HEK293 (cell line): ENCODE data around the gene NF2.

ENCODE experiments used
- CTCF ChIA-PET: fragments of 350-600 bp; formaldehyde crosslinking; extraction: SDS; loops from one replicate; lab custom pipeline; 2021; ENCODE audit warnings: antibody characterized with exemption; lab: Yijun Ruan, JAX
- POLR2A ChIA-PET: fragments of 300-600 bp; formaldehyde crosslinking; extraction: SDS; loops from one replicate; lab custom pipeline; 2020; ENCODE audit warnings: antibody characterized with exemption, inconsistent platforms; lab: Yijun Ruan, JAX
- H3K27ac ChIP-seq: fragments of 200-500 bp; sonication (Bioruptor generic); 2 replicates; pipeline ENCODE4 v1.5.1; 2014; ENCODE audit warnings: low read depth, low read length, control low read depth, inconsistent platforms; ENCODE audit errors: extremely low read depth
- H3K36me3 ChIP-seq, 2 experiments: fragments of 200-500 bp in 1 of 2; sonication (Bioruptor generic) in 1 of 2; 1 replicate in 1 of 2; 2 replicates in 1 of 2; pipeline ENCODE4 v1.5.1; 2014 to 2017; ENCODE audit warnings: inconsistent platforms in 2 of 2, low read length in 2 of 2; ENCODE audit not compliant: control insufficient read depth in 2 of 2, insufficient read depth in 1 of 2
- H3K4me1 ChIP-seq: fragments of 200-500 bp; sonication (Bioruptor generic); 2 replicates; pipeline ENCODE4 v1.5.1; 2014; ENCODE audit warnings: mild to moderate bottlenecking, low read length, inconsistent platforms; ENCODE audit not compliant: control insufficient read depth, insufficient read depth
- H3K4me3 ChIP-seq: 2 replicates; pipeline ENCODE4 v1.5.1; 2011; ENCODE audit warnings: low read depth, mild to moderate bottlenecking, control low read depth, low read length, moderate library complexity
- H3K9me3 ChIP-seq: fragments of 200-500 bp; sonication (Bioruptor generic); 2 replicates; pipeline ENCODE4 v1.5.1; 2014; ENCODE audit warnings: low read depth, low read length, inconsistent platforms; ENCODE audit not compliant: control insufficient read depth, insufficient read depth
- GLIS2 ChIP-seq: fragments of 450-650 bp; formaldehyde crosslinking; IDR thresholded peaks from 2 replicates; pipeline ENCODE4 v1.5.1; 2016; ENCODE audit warnings: missing biosample characterization, missing genetic modification characterization
- MEIS1 ChIP-seq: sonication (generic); formaldehyde crosslinking; IDR thresholded peaks from 2 replicates; pipeline ENCODE4 v1.8.1; 2022; ENCODE audit warnings: missing genetic modification reagents, mild to moderate bottlenecking, borderline replicate concordance
- OVOL3 ChIP-seq: fragments of 450-650 bp; formaldehyde crosslinking; IDR thresholded peaks from 2 replicates; pipeline ENCODE4 v1.5.1; 2016; ENCODE audit warnings: missing biosample characterization, missing genetic modification characterization
- PBX3 ChIP-seq: sonication (generic); formaldehyde crosslinking; IDR thresholded peaks from 2 replicates; pipeline ENCODE4 v1.8.1; 2022; ENCODE audit warnings: mild to moderate bottlenecking, moderate library complexity, missing genetic modification reagents
- PRDM1 ChIP-seq: fragments of 450-650 bp; formaldehyde crosslinking; IDR thresholded peaks from 2 replicates; pipeline ENCODE4; 2016; ENCODE audit warnings: missing biosample characterization, missing genetic modification characterization
- SP7 ChIP-seq: fragments of 450-650 bp; formaldehyde crosslinking; IDR thresholded peaks from 2 replicates; pipeline ENCODE4 v1.5.1; 2016; ENCODE audit warnings: missing biosample characterization, missing genetic modification characterization
- ZBTB48 ChIP-seq: fragments of 450-650 bp; formaldehyde crosslinking; IDR thresholded peaks from 2 replicates; pipeline ENCODE4 v1.5.1; 2016; ENCODE audit warnings: missing biosample characterization, missing genetic modification characterization
- ZFHX2 ChIP-seq: fragments of 450-650 bp; formaldehyde crosslinking; conservative IDR thresholded peaks from 2 replicates; pipeline ENCODE4 v1.5.1; 2016; ENCODE audit warnings: missing biosample characterization, missing genetic modification characterization
- ZNF132 ChIP-seq: fragments of 450-650 bp; formaldehyde crosslinking; IDR thresholded peaks from 2 replicates; pipeline ENCODE4 v1.5.1; 2017; ENCODE audit warnings: missing biosample characterization, missing genetic modification characterization, borderline replicate concordance
- ZNF133 ChIP-seq: fragments of 450-650 bp; formaldehyde crosslinking; IDR thresholded peaks from 2 replicates; pipeline ENCODE4 v1.5.1; 2016; ENCODE audit warnings: missing biosample characterization, missing genetic modification characterization
- ZNF146 ChIP-seq: fragments of 450-650 bp; formaldehyde crosslinking; IDR thresholded peaks from 2 replicates; pipeline ENCODE4 v1.5.1; 2016; ENCODE audit warnings: missing biosample characterization, missing genetic modification characterization
- ZNF157 ChIP-seq: fragments of 450-650 bp; formaldehyde crosslinking; IDR thresholded peaks from 2 replicates; pipeline ENCODE4 v1.5.1; 2016; ENCODE audit warnings: missing biosample characterization, missing genetic modification characterization
- ZNF239 ChIP-seq: fragments of 450-650 bp; formaldehyde crosslinking; IDR thresholded peaks from 2 replicates; pipeline ENCODE4 v1.5.1; 2016; ENCODE audit warnings: missing biosample characterization, missing genetic modification characterization
- ZNF626 ChIP-seq: fragments of 450-650 bp; sonication (Bioruptor Pico); formaldehyde crosslinking; IDR thresholded peaks from 2 replicates; pipeline ENCODE4 v1.5.1; 2018; ENCODE audit warnings: missing biosample characterization, missing genetic modification characterization, inconsistent platforms
- ZNF639 ChIP-seq: fragments of 450-650 bp; formaldehyde crosslinking; IDR thresholded peaks from 2 replicates; pipeline ENCODE4 v1.5.1; 2016; ENCODE audit warnings: missing biosample characterization, missing genetic modification characterization
- ZNF664 ChIP-seq: fragments of 450-650 bp; formaldehyde crosslinking; IDR thresholded peaks from 2 replicates; pipeline ENCODE4 v1.5.1; 2016; ENCODE audit warnings: missing biosample characterization, missing genetic modification characterization
- ZNF707 ChIP-seq: fragments of 450-650 bp; formaldehyde crosslinking; IDR thresholded peaks from 2 replicates; pipeline ENCODE4 v1.5.1; 2016; ENCODE audit warnings: missing biosample characterization, missing genetic modification characterization
- TF ChIP-seq, protein P1 (sequence below): fragments of 450-650 bp; formaldehyde crosslinking; IDR thresholded peaks from 2 replicates; pipeline ENCODE4 v1.5.1; 2017; ENCODE audit warnings: missing biosample characterization, missing genetic modification characterization
- TF ChIP-seq, protein P2 (sequence below): fragments of 450-650 bp; formaldehyde crosslinking; IDR thresholded peaks from 2 replicates; pipeline ENCODE4 v1.5.1; 2016; ENCODE audit warnings: missing biosample characterization, missing genetic modification characterization
- TF ChIP-seq, protein P3 (sequence below): fragments of 450-650 bp; formaldehyde crosslinking; IDR thresholded peaks from 2 replicates; pipeline ENCODE4 v1.5.1; 2016; ENCODE audit warnings: missing biosample characterization, missing genetic modification characterization

NF2 gene

DNA sequence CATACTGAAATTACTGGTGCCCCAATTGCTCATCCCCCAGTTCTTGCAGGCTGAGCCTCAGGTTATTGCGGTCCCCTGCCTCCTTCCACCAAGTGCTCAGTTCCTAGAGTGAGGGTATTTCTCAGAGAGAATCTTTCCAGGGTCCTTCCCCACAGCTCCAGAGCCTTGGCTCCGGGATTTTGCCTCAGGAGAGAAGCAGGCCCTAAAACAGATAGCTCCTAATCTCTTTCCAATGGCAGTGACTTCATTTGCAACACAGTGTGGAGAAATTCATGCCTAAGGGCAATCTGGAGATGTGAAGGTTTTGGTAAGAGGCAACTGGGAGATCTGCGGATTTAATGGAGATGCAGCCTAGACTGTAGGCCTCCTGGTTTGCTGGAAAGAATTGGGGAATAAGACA is 2.9 kb downstream of the NF2 start:
- ChIA-PET CTCF (interaction anchor here (0.9 to 2.9 kb wide), 7 partner anchors 9 to 482 kb away, joined by 3 to 23 read pairs (median 4); no protein-coding TSS in a partner anchor), POLR2A (interaction anchor here (1.2 kb wide), 1 partner anchor 53 kb away, joined by 4 read pairs; the partner anchor contains the start of gene THOC5)
- peaks cover 7 to 23% of the 10 kb centered on the region in 2 experiments; a peak in 2 of 3 replicates for H3K36me3 ChIP-seq
- no peaks in the 10 kb centered on the region for H3K9me3 ChIP-seq
- no peak overlapping the region for H3K27ac ChIP-seq
- H3K4me3 ChIP-seq: no peak overlapping the region
- H3K4me1 ChIP-seq: no peaks in the 10 kb centered on the region
- TF ChIP-seq, protein P1, sequence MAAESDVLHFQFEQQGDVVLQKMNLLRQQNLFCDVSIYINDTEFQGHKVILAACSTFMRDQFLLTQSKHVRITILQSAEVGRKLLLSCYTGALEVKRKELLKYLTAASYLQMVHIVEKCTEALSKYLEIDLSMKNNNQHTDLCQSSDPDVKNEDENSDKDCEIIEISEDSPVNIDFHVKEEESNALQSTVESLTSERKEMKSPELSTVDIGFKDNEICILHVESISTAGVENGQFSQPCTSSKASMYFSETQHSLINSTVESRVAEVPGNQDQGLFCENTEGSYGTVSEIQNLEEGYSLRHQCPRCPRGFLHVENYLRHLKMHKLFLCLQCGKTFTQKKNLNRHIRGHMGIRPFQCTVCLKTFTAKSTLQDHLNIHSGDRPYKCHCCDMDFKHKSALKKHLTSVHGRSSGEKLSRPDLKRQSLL (tag by site-specific recombination): peak; percentile 75; the same call in 1 of the 2 replicates
- TF ChIP-seq PRDM1: no peak

DNA sequence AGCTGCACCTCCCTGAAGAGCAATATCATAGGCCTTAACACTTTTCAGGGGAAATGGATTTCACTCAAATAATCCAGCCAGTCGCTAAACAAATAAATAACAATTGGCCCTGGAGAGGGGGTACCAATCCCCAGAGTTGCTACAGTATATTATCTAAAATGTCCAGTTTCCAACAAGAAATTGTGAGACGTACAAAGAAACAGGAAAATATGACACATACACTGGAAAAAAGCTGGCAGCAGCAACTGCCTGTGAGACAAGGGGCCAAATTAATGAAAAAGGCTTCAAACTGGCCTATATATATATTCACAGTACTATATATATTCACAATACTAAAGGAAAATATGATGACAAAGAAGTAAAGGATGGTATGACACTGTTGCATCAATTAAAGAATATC is 4.0 kb downstream of the NF2 start:
- peaks cover 7 to 23% of the 10 kb centered on the region in 2 experiments; a peak in 2 of 3 replicates for H3K36me3 ChIP-seq
- H3K27ac ChIP-seq: no peak overlapping the region
- H3K4me1 ChIP-seq: no peaks in the 10 kb centered on the region
- H3K9me3 ChIP-seq: no peaks in the 10 kb centered on the region
- ChIA-PET CTCF (interaction anchor here (1.0 kb wide), 2 partner anchors 10 to 18 kb away, joined by 3 to 5 read pairs; no protein-coding TSS in a partner anchor), POLR2A (no interaction called here)
- no peak for TF ChIP-seq SP7 (tag by site-specific recombination)
- no peak for TF ChIP-seq MEIS1 (CRISPR knock-in tag)
- no peak for TF ChIP-seq ZNF639 (tag by site-specific recombination)
- no peak for TF ChIP-seq ZNF157
- no peak for TF ChIP-seq ZNF239 (tag by site-specific recombination)
- no peak for TF ChIP-seq ZNF146 (tag by site-specific recombination)
- TF ChIP-seq ZFHX2 (tag by site-specific recombination): no peak
- no peak for TF ChIP-seq ZNF133
- TF ChIP-seq ZNF664 (tag by site-specific recombination): no peak
- no peak for TF ChIP-seq ZNF132
- TF ChIP-seq, protein P2, sequence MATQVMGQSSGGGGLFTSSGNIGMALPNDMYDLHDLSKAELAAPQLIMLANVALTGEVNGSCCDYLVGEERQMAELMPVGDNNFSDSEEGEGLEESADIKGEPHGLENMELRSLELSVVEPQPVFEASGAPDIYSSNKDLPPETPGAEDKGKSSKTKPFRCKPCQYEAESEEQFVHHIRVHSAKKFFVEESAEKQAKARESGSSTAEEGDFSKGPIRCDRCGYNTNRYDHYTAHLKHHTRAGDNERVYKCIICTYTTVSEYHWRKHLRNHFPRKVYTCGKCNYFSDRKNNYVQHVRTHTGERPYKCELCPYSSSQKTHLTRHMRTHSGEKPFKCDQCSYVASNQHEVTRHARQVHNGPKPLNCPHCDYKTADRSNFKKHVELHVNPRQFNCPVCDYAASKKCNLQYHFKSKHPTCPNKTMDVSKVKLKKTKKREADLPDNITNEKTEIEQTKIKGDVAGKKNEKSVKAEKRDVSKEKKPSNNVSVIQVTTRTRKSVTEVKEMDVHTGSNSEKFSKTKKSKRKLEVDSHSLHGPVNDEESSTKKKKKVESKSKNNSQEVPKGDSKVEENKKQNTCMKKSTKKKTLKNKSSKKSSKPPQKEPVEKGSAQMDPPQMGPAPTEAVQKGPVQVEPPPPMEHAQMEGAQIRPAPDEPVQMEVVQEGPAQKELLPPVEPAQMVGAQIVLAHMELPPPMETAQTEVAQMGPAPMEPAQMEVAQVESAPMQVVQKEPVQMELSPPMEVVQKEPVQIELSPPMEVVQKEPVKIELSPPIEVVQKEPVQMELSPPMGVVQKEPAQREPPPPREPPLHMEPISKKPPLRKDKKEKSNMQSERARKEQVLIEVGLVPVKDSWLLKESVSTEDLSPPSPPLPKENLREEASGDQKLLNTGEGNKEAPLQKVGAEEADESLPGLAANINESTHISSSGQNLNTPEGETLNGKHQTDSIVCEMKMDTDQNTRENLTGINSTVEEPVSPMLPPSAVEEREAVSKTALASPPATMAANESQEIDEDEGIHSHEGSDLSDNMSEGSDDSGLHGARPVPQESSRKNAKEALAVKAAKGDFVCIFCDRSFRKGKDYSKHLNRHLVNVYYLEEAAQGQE (tag by site-specific recombination): no peak
- no peak for TF ChIP-seq OVOL3 (tag by site-specific recombination)
- no peak for TF ChIP-seq ZBTB48 (tag by site-specific recombination)
- TF ChIP-seq PBX3 (CRISPR knock-in tag): no peak
- TF ChIP-seq, protein P3, sequence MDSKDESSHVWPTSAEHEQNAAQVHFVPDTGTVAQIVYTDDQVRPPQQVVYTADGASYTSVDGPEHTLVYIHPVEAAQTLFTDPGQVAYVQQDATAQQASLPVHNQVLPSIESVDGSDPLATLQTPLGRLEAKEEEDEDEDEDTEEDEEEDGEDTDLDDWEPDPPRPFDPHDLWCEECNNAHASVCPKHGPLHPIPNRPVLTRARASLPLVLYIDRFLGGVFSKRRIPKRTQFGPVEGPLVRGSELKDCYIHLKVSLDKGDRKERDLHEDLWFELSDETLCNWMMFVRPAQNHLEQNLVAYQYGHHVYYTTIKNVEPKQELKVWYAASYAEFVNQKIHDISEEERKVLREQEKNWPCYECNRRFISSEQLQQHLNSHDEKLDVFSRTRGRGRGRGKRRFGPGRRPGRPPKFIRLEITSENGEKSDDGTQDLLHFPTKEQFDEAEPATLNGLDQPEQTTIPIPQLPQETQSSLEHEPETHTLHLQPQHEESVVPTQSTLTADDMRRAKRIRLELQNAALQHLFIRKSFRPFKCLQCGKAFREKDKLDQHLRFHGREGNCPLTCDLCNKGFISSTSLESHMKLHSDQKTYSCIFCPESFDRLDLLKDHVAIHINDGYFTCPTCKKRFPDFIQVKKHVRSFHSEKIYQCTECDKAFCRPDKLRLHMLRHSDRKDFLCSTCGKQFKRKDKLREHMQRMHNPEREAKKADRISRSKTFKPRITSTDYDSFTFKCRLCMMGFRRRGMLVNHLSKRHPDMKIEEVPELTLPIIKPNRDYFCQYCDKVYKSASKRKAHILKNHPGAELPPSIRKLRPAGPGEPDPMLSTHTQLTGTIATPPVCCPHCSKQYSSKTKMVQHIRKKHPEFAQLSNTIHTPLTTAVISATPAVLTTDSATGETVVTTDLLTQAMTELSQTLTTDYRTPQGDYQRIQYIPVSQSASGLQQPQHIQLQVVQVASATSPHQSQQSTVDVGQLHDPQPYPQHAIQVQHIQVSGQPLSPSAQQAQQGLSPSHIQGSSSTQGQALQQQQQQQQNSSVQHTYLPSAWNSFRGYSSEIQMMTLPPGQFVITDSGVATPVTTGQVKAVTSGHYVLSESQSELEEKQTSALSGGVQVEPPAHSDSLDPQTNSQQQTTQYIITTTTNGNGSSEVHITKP (tag by site-specific recombination): no peak
- TF ChIP-seq ZNF626: no peak
- TF ChIP-seq GLIS2 (tag by site-specific recombination): no peak
- TF ChIP-seq ZNF707: no peak
- TF ChIP-seq, all 188 proteins: peak for 0
- no peak overlapping the region for H3K4me3 ChIP-seq
